WTC11 (cell line): ENCODE measurements around the gene UTF1. TPM values are rescaled to one million over a fixed set of nuclear protein-coding genes. Genes with fewer than 3 reads are reported as not detected.
A peak's percentile ranks its signal among the peaks of the same experiment; 100 is the strongest.

ENCODE experiments used
- ATAC-seq: fragments of 200-7000 bp; cut with Tn5 transposase; 2 replicates; pipeline ENCODE4 v1.10.0; 2021; ENCODE audit warnings: mild to moderate bottlenecking, moderate library complexity
- CTCF ChIA-PET: fragments of 300-600 bp; sonication (Branson Sonifier 250); formaldehyde crosslinking; loops from one replicate; lab custom pipeline; 2021; ENCODE audit warnings: antibody characterized with exemption; lab: Charles Lee
- POLR2A ChIA-PET: fragments of 350-600 bp; sonication (Branson Sonifier 250); formaldehyde crosslinking; loops from one replicate; lab custom pipeline; 2021; ENCODE audit warnings: antibody characterized with exemption; lab: Charles Lee
- DNase-seq: peaks from one replicate; pipeline ENCODE4 v3.0.0; 2021; ENCODE audit warnings: low spot score
- H3K27ac Mint-ChIP-seq: 2 replicates; pipeline ENCODE4 v1.8.0; 2021; ENCODE audit warnings: mixed read lengths
- H3K27me3 Mint-ChIP-seq: 2 replicates; pipeline ENCODE4 v1.8.0; 2021; ENCODE audit warnings: low read depth, mild to moderate bottlenecking, moderate library complexity, mixed read lengths
- H3K36me3 Mint-ChIP-seq: 2 replicates; pipeline ENCODE4 v1.8.0; 2021; ENCODE audit warnings: mixed read lengths
- H3K4me1 Mint-ChIP-seq: 2 replicates; pipeline ENCODE4 v1.8.0; 2022; ENCODE audit warnings: mixed read lengths
- H3K4me3 Mint-ChIP-seq: 2 replicates; pipeline ENCODE4 v1.8.0; 2021; ENCODE audit warnings: mild to moderate bottlenecking, moderate library complexity, mixed read lengths
- H3K9me3 Mint-ChIP-seq: 2 replicates; pipeline ENCODE4 v1.8.0; 2021; ENCODE audit warnings: mixed read lengths
- CREB1 ChIP-seq: sonication (generic); formaldehyde crosslinking; IDR thresholded peaks from 2 replicates; pipeline ENCODE4 v1.8.0; 2023; ENCODE audit warnings: mild to moderate bottlenecking, missing genetic modification reagents
- ESRRA ChIP-seq: sonication (generic); formaldehyde crosslinking; IDR thresholded peaks from 2 replicates; pipeline ENCODE4 v1.8.1; 2022; ENCODE audit warnings: mild to moderate bottlenecking, missing genetic modification reagents, borderline replicate concordance
- GRHL2 ChIP-seq: fragments of 250-450 bp; sonication (Bioruptor Pico); IDR thresholded peaks from 2 replicates; pipeline ENCODE4 v1.8.0; 2022; ENCODE audit warnings: mild to moderate bottlenecking, moderate library complexity; ENCODE audit not compliant: insufficient replicate concordance, severe bottlenecking
- NFE2L1 ChIP-seq: sonication (generic); formaldehyde crosslinking; IDR thresholded peaks from 2 replicates; pipeline ENCODE4 v1.8.1; 2023; ENCODE audit warnings: missing genetic modification reagents
- RELA ChIP-seq: sonication (generic); formaldehyde crosslinking; IDR thresholded peaks from 2 replicates; pipeline ENCODE4 v1.8.1; 2022; ENCODE audit warnings: missing genetic modification reagents, mild to moderate bottlenecking, borderline replicate concordance
- ZNF121 ChIP-seq: sonication (generic); formaldehyde crosslinking; IDR thresholded peaks from 2 replicates; pipeline ENCODE4 v1.8.0; 2023; ENCODE audit warnings: missing genetic modification reagents
- total RNA-seq: library from RNA; stranded (reverse); gene quantifications from 3 replicates; pipeline ENCODE4 v1.2.3, GENCODE V29; 2021
- TF ChIP-seq, protein P1 (sequence below): fragments of 250-450 bp; sonication (Bioruptor Pico); IDR thresholded peaks from 2 replicates; pipeline ENCODE4 v1.9.0; 2021; ENCODE audit warnings: mild to moderate bottlenecking, borderline replicate concordance
- TF ChIP-seq, protein P2 (sequence below): sonication (generic); formaldehyde crosslinking; IDR thresholded peaks from 2 replicates; pipeline ENCODE4 v1.8.1; 2022; ENCODE audit warnings: missing genetic modification reagents, borderline replicate concordance
- TF ChIP-seq, protein P3 (sequence below): sonication (generic); formaldehyde crosslinking; IDR thresholded peaks from 2 replicates; pipeline ENCODE4 v1.8.0; 2022; ENCODE audit warnings: mild to moderate bottlenecking, missing genetic modification reagents
- TF ChIP-seq, protein P4 (sequence below): fragments of 250-450 bp; sonication (Bioruptor Pico); IDR thresholded peaks from 2 replicates; pipeline ENCODE4 v1.8.0; 2021; ENCODE audit warnings: mild to moderate bottlenecking
- TF ChIP-seq, protein P5 (sequence below): sonication (generic); formaldehyde crosslinking; conservative IDR thresholded peaks from 2 replicates; pipeline ENCODE4 v1.8.1; 2023; ENCODE audit warnings: mild to moderate bottlenecking, low read depth, missing genetic modification reagents, moderate library complexity
- TF ChIP-seq, protein P6 (sequence below): sonication (generic); formaldehyde crosslinking; conservative IDR thresholded peaks from 2 replicates; pipeline ENCODE4 v1.8.1; 2022; ENCODE audit warnings: mild to moderate bottlenecking, missing genetic modification reagents
- TF ChIP-seq, protein P7 (sequence below): sonication (generic); formaldehyde crosslinking; IDR thresholded peaks from 2 replicates; pipeline ENCODE4 v1.8.1; 2023; ENCODE audit warnings: mild to moderate bottlenecking, moderate library complexity, missing genetic modification reagents
- TF ChIP-seq, protein P8 (sequence below): fragments of 250-450 bp; sonication (Bioruptor Pico); IDR thresholded peaks from 2 replicates; pipeline ENCODE4 v2.1.2; 2022; ENCODE audit warnings: mild to moderate bottlenecking, moderate library complexity
- TF ChIP-seq, protein P9 (sequence below): sonication (generic); formaldehyde crosslinking; IDR thresholded peaks from 2 replicates; pipeline ENCODE4 v1.8.1; 2022; ENCODE audit warnings: low read depth, missing genetic modification reagents, borderline replicate concordance

Gene UTF1
- total RNA-seq, 1 experiment from 2014 or later, result 196 TPM

DNA sequence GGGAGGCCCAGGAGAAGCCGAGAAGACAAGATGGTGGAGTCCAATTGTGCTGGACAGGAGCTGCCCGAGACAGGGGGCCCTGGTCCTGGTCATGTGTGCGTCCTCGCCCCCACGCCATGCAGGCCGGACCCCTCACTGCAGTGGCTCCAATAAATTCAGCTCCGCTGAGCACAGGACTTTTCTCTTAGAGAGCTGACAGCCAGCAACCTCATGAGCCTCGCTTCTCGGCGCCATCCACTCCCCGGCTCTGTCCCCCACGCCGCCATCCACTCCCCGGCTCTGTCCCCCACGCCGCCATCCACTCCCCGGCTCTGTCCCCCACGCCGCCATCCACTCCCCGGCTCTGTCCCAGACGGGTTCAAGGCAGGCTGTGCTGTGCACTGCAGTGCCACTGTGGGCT is 2.8 kb upstream of the UTF1 start:
- peaks cover 6% of the 10 kb centered on the region for H3K36me3 Mint-ChIP-seq
- ATAC-seq, result no peak
- TF ChIP-seq, protein P1, sequence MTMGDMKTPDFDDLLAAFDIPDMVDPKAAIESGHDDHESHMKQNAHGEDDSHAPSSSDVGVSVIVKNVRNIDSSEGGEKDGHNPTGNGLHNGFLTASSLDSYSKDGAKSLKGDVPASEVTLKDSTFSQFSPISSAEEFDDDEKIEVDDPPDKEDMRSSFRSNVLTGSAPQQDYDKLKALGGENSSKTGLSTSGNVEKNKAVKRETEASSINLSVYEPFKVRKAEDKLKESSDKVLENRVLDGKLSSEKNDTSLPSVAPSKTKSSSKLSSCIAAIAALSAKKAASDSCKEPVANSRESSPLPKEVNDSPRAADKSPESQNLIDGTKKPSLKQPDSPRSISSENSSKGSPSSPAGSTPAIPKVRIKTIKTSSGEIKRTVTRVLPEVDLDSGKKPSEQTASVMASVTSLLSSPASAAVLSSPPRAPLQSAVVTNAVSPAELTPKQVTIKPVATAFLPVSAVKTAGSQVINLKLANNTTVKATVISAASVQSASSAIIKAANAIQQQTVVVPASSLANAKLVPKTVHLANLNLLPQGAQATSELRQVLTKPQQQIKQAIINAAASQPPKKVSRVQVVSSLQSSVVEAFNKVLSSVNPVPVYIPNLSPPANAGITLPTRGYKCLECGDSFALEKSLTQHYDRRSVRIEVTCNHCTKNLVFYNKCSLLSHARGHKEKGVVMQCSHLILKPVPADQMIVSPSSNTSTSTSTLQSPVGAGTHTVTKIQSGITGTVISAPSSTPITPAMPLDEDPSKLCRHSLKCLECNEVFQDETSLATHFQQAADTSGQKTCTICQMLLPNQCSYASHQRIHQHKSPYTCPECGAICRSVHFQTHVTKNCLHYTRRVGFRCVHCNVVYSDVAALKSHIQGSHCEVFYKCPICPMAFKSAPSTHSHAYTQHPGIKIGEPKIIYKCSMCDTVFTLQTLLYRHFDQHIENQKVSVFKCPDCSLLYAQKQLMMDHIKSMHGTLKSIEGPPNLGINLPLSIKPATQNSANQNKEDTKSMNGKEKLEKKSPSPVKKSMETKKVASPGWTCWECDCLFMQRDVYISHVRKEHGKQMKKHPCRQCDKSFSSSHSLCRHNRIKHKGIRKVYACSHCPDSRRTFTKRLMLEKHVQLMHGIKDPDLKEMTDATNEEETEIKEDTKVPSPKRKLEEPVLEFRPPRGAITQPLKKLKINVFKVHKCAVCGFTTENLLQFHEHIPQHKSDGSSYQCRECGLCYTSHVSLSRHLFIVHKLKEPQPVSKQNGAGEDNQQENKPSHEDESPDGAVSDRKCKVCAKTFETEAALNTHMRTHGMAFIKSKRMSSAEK (CRISPR knock-in tag), result no peak
- no peak for TF ChIP-seq NFE2L1 (CRISPR knock-in tag)
- no peak for TF ChIP-seq RELA
- TF ChIP-seq CREB1 (CRISPR knock-in tag), result no peak
- TF ChIP-seq, protein P2, sequence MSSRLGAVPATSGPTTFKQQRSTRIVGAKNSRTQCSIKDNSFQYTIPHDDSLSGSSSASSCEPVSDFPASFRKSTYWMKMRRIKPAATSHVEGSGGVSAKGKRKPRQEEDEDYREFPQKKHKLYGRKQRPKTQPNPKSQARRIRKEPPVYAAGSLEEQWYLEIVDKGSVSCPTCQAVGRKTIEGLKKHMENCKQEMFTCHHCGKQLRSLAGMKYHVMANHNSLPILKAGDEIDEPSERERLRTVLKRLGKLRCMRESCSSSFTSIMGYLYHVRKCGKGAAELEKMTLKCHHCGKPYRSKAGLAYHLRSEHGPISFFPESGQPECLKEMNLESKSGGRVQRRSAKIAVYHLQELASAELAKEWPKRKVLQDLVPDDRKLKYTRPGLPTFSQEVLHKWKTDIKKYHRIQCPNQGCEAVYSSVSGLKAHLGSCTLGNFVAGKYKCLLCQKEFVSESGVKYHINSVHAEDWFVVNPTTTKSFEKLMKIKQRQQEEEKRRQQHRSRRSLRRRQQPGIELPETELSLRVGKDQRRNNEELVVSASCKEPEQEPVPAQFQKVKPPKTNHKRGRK (CRISPR knock-in tag), result no peak
- TF ChIP-seq, protein P3, sequence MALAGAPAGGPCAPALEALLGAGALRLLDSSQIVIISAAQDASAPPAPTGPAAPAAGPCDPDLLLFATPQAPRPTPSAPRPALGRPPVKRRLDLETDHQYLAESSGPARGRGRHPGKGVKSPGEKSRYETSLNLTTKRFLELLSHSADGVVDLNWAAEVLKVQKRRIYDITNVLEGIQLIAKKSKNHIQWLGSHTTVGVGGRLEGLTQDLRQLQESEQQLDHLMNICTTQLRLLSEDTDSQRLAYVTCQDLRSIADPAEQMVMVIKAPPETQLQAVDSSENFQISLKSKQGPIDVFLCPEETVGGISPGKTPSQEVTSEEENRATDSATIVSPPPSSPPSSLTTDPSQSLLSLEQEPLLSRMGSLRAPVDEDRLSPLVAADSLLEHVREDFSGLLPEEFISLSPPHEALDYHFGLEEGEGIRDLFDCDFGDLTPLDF (CRISPR knock-in tag), result no peak
- TF ChIP-seq ESRRA (CRISPR knock-in tag), result no peak
- TF ChIP-seq, protein P4, sequence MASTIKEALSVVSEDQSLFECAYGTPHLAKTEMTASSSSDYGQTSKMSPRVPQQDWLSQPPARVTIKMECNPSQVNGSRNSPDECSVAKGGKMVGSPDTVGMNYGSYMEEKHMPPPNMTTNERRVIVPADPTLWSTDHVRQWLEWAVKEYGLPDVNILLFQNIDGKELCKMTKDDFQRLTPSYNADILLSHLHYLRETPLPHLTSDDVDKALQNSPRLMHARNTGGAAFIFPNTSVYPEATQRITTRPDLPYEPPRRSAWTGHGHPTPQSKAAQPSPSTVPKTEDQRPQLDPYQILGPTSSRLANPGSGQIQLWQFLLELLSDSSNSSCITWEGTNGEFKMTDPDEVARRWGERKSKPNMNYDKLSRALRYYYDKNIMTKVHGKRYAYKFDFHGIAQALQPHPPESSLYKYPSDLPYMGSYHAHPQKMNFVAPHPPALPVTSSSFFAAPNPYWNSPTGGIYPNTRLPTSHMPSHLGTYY (CRISPR knock-in tag), result no peak
- TF ChIP-seq, protein P5, sequence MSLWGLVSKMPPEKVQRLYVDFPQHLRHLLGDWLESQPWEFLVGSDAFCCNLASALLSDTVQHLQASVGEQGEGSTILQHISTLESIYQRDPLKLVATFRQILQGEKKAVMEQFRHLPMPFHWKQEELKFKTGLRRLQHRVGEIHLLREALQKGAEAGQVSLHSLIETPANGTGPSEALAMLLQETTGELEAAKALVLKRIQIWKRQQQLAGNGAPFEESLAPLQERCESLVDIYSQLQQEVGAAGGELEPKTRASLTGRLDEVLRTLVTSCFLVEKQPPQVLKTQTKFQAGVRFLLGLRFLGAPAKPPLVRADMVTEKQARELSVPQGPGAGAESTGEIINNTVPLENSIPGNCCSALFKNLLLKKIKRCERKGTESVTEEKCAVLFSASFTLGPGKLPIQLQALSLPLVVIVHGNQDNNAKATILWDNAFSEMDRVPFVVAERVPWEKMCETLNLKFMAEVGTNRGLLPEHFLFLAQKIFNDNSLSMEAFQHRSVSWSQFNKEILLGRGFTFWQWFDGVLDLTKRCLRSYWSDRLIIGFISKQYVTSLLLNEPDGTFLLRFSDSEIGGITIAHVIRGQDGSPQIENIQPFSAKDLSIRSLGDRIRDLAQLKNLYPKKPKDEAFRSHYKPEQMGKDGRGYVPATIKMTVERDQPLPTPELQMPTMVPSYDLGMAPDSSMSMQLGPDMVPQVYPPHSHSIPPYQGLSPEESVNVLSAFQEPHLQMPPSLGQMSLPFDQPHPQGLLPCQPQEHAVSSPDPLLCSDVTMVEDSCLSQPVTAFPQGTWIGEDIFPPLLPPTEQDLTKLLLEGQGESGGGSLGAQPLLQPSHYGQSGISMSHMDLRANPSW (CRISPR knock-in tag), result no peak
- no peak for TF ChIP-seq ZNF121 (CRISPR knock-in tag)
- TF ChIP-seq, all 79 proteins: peak for 0
- DNase-seq, result no peak
- peaks cover 37% of the 10 kb centered on the region for H3K4me1 Mint-ChIP-seq
- no peaks in the 10 kb centered on the region for H3K9me3 Mint-ChIP-seq
- 0 out of 2 replicates have a peak overlapping the region, but pooled peaks have one; percentile 60 for H3K27ac Mint-ChIP-seq
- no peak overlapping the region for H3K4me3 Mint-ChIP-seq
- ChIA-PET CTCF (interaction anchor here (0.7 to 1.4 kb wide), 7 partner anchors 12 to 281 kb away, joined by 3 to 7 read pairs (median 3); partner anchors contain the start of gene ADAM8), POLR2A (interaction anchor here (0.7 kb wide), 1 partner anchor 30 kb away, joined by 5 read pairs; no protein-coding TSS in a partner anchor)
- H3K27me3 Mint-ChIP-seq, result peaks cover 30% of the 10 kb centered on the region

DNA sequence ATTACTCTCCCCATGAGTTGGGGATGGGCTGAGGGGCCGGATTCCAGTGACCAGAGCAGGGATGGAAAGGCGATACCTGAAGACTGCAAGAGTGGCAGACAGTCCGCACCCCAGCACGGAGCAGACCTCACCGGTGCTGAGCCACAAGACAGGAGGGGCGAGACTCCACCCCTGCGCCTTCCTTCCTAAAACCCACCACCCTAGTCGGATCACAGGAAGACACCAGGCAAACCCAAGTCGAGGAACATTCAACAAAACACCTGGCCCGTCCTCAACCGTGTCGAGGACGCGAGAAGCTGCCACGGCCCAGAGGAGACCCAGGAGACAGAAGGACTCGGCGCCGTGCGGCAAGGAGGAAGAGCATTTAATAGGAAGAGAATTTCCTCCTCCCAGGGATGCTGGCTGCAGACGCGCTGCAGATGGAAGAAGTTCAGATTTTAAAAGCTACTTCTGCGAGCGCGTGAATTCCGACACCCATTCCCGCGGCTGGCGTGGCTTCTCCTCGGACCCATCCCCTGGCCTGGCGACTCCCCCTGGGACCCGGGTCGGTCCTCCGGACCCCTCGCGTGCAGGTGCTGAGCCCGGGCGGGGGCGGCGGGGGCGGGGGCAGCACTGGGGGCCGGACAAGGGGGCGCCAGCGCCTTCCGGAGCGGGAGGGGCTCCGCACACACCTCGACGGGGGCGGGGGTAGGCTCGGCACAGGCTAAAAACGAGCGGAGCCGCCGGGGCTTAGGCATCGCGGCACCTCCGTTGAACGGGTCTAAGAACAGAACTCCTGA is 563 bp upstream of the UTF1 start:
- ATAC-seq (peak; percentile 50), DNase-seq (peak; percentile 63)
- ChIA-PET CTCF (no interaction called here), POLR2A (no interaction called here)
- peaks cover 48% of the 10 kb centered on the region for H3K27me3 Mint-ChIP-seq
- no peaks in the 10 kb centered on the region for H3K9me3 Mint-ChIP-seq
- H3K27ac Mint-ChIP-seq, result peak overlapping the region; percentile 86
- peak overlapping the region; percentile 80 for H3K4me3 Mint-ChIP-seq
- peaks cover 6% of the 10 kb centered on the region for H3K36me3 Mint-ChIP-seq
- peaks cover 51% of the 10 kb centered on the region for H3K4me1 Mint-ChIP-seq
- TF ChIP-seq, protein P6, sequence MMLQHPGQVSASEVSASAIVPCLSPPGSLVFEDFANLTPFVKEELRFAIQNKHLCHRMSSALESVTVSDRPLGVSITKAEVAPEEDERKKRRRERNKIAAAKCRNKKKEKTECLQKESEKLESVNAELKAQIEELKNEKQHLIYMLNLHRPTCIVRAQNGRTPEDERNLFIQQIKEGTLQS (CRISPR knock-in tag), result no peak
- no peak for TF ChIP-seq GRHL2 (CRISPR knock-in tag)
- TF ChIP-seq, protein P7, sequence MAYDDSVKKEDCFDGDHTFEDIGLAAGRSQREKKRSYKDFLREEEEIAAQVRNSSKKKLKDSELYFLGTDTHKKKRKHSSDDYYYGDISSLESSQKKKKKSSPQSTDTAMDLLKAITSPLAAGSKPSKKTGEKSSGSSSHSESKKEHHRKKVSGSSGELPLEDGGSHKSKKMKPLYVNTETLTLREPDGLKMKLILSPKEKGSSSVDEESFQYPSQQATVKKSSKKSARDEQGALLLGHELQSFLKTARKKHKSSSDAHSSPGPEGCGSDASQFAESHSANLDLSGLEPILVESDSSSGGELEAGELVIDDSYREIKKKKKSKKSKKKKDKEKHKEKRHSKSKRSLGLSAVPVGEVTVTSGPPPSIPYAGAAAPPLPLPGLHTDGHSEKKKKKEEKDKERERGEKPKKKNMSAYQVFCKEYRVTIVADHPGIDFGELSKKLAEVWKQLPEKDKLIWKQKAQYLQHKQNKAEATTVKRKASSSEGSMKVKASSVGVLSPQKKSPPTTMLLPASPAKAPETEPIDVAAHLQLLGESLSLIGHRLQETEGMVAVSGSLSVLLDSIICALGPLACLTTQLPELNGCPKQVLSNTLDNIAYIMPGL, result 0 out of 2 replicates have a peak, but pooled peaks have one; percentile 33
- TF ChIP-seq, protein P8, sequence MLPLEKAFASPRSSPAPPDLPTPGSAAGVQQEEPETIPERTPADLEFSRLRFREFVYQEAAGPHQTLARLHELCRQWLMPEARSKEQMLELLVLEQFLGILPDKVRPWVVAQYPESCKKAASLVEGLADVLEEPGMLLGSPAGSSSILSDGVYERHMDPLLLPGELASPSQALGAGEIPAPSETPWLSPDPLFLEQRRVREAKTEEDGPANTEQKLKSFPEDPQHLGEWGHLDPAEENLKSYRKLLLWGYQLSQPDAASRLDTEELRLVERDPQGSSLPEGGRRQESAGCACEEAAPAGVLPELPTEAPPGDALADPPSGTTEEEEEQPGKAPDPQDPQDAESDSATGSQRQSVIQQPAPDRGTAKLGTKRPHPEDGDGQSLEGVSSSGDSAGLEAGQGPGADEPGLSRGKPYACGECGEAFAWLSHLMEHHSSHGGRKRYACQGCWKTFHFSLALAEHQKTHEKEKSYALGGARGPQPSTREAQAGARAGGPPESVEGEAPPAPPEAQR (CRISPR knock-in tag), result no peak
- TF ChIP-seq, protein P9, sequence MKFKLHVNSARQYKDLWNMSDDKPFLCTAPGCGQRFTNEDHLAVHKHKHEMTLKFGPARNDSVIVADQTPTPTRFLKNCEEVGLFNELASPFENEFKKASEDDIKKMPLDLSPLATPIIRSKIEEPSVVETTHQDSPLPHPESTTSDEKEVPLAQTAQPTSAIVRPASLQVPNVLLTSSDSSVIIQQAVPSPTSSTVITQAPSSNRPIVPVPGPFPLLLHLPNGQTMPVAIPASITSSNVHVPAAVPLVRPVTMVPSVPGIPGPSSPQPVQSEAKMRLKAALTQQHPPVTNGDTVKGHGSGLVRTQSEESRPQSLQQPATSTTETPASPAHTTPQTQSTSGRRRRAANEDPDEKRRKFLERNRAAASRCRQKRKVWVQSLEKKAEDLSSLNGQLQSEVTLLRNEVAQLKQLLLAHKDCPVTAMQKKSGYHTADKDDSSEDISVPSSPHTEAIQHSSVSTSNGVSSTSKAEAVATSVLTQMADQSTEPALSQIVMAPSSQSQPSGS, result peak; percentile 18; the same call in 1 of the 2 replicates
